Measurements from ENCODE around the gene APP. TPM values are rescaled to one million over a fixed set of nuclear protein-coding genes. Genes with fewer than 3 reads are reported as not detected.

Gene APP
- total RNA-seq, 1 experiment from 2014 or later = 169 TPM

- no peak for DNase-seq (ENCODE audit: low spot score)
These were observed 292.2 kb downstream of the APP start for GRCh38 chr21:25878344-25878743.

GRCh38 chr21:25872271-25872670 is 298.3 kb downstream of the APP start:
- DNase-seq (ENCODE audit: low spot score) = no peak

GRCh38 chr21:25871566-25871965 is 299.0 kb downstream of the APP start:
- no peak for DNase-seq (ENCODE audit: low spot score)

- DNase-seq (ENCODE audit: low spot score) = no peak
These were observed 300.5 kb downstream of the APP start for GRCh38 chr21:25870084-25870483.

- DNase-seq (ENCODE audit: low spot score) = no peak
These were observed 303.5 kb downstream of the APP start for GRCh38 chr21:25867061-25867460.

- DNase-seq (ENCODE audit: low spot score) = no peak
These were observed 306.8 kb downstream of the APP start for GRCh38 chr21:25863747-25864146.

DNA sequence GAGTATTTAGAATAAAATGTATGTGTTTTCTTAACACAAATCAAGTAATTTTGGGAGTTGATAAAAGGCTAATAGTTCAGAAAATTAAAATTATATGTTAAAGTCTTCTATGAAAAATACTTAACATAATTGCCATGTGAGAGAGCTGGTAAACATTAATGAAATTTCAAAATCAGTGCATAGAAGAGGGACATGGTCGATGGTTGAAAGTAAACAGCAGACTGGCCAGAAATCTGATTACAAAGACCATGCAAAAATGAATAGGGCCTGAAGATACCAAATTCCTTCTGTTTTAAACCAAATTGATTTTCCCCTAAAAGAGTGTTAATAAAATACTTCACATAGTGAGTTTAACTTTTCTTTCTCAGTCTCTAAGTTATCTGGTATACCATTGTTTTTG is 307.5 kb downstream of the APP start:
- DNase-seq (ENCODE audit: low spot score) = no peak

GRCh38 chr21:25862596-25862995 is 308.0 kb downstream of the APP start:
- DNase-seq (ENCODE audit: low spot score) = no peak

- DNase-seq (ENCODE audit: low spot score) = no peak
These were observed 308.5 kb downstream of the APP start for GRCh38 chr21:25862112-25862511.

- no peak for DNase-seq (ENCODE audit: low spot score)
These were observed 311.2 kb downstream of the APP start for GRCh38 chr21:25859235-25859929.

- no peak for DNase-seq (ENCODE audit: low spot score)
These were observed 312.2 kb downstream of the APP start for GRCh38 chr21:25858325-25858724.

DNA sequence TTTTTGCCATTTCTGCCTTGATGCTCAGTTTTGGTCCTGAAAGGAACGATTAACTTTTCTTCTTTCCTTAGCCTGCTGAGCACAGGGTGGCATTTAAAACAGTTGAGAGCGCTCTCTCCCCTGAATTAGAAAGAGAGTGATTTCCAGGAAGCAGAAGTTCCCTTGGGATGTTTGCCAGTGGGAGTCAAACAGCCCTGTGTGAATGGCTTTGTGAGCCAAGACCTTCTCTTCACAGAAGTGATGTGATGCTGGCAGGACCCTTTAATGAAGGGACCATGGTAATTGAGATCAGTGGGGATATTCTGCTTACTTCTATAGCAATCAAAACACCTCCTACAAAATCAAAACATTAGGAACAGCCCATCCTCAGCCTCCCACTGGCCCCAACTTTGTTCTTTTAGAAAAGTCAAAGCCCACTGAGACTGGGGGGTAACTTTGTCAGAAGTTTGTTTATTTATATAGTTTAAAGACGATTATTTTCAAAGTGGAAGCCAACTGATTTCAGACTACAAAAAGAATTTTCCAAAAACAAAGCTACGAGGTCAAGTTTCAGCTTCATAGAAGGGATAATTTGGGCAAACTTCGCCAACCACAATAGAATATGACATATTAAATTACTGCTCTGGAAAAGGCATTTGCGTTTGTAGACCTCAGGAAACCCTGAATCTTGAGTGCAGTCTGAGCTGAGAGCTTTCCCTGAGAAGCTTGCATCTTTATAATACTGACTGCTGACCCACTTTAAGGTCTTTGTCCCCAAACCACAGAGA is 313.1 kb downstream of the APP start:
- DNase-seq (ENCODE audit: low spot score) = no peak

- DNase-seq (ENCODE audit: low spot score) = no peak
These were observed 315.0 kb downstream of the APP start for GRCh38 chr21:25855576-25855975.

- DNase-seq (ENCODE audit: low spot score) = no peak
These were observed 320.3 kb downstream of the APP start for GRCh38 chr21:25850126-25850842.

GRCh38 chr21:25848309-25848708 is 322.3 kb downstream of the APP start:
- no peak for DNase-seq (ENCODE audit: low spot score)

DNA sequence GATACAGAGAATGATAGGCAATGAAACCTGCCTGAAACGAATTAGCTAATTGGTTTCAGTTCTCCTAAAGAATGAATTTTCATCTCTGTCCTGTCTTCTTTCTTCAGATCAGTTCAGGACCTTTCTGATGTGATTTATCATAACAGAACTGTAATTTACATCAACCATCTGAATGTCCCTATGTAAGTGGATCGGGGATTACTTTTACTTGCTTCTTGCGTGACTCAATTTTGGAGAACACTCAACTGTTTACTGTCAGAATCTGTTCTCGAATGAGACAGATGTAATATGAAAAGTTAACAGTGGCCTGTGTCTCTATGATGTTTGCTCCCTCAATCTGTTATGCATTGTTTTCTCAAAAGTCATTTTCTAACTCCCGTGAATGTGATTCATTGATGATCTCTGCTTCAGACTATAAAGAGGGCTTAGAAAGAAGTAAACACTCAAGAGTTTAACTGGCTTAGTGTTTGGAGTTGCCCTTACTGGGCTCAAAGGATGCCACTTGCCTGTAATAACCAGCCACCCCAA is 324.8 kb downstream of the APP start:
- DNase-seq (ENCODE audit: low spot score) = no peak

- no peak for DNase-seq (ENCODE audit: low spot score)
These were observed 327.6 kb downstream of the APP start for GRCh38 chr21:25842925-25843324.

GRCh38 chr21:25838809-25839208 is 331.8 kb downstream of the APP start:
- no peak for DNase-seq (ENCODE audit: low spot score)

DNA sequence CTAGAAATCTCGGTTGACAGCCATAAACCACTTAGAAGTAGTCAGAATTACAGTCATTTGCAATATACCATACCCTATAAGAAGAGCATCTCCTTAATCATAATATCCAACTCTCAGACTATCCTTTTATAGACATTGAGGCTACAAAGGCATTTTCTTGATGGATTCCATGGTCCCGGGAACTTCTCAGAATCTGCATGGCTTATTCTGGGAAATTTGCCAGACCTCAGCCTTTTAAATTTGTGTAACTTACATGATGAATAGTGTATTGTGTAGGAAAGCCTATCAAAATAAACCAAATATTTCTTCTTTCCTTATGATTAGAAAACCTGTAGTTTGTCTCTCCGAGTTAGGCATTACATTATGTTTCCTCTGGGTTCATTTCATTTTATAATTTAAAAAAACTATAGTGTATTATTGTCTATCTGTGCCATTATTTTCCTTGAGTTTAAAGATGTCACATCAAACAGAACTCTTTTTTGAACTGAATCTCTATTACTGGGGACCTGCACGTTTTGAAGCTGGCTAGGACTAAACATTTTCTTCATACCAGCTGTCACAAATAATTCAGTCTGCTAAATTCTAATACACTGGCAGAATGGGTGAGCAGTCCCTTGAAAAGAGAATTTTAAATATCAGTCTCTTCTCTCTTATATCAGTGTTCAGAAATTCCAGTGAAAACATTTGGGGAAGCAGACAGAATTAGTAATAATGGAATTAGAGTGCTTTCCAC is 332.9 kb downstream of the APP start:
- no peak for DNase-seq (ENCODE audit: low spot score)

DNA sequence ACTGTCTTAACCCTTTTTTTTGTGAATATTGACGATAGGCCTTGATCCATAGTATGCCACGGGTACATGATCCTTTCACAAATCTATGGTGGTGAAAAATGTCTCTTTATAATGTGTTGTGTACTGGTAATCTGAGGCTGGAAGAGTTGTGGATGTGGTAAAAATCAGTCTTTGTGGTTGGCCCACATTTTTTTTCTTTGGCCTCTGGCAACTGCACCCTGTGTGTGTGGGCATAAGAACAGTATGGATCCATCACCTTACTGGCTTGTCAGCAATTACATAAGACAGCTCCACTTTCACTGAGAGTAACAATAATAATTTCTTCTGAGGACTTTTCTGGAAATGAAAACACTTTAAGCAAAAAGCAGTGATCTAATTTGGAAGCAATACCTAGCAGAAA is 334.2 kb downstream of the APP start:
- DNase-seq (ENCODE audit: low spot score) = no peak

DNA sequence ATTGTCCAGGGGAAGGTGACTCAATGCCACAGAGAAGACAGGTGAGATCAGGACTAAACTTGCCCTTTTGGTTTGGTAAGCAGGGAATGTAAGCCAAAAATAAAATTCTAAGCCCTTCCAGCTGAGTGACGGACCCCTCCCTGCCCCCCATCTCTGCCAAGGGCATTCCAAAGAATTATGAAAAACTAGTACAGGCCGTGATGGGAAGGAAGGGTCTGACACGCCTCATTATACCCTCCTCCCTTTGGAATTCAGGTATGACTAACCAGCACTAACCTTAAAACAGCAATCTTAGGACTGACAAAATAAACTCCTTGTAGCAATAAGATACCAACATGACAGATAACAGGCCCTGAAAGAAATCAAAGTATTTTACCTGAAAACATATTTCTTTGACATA is 336.2 kb downstream of the APP start:
- no peak for DNase-seq (ENCODE audit: low spot score)
